ENCODE results near the gene CUL3.

DNA sequence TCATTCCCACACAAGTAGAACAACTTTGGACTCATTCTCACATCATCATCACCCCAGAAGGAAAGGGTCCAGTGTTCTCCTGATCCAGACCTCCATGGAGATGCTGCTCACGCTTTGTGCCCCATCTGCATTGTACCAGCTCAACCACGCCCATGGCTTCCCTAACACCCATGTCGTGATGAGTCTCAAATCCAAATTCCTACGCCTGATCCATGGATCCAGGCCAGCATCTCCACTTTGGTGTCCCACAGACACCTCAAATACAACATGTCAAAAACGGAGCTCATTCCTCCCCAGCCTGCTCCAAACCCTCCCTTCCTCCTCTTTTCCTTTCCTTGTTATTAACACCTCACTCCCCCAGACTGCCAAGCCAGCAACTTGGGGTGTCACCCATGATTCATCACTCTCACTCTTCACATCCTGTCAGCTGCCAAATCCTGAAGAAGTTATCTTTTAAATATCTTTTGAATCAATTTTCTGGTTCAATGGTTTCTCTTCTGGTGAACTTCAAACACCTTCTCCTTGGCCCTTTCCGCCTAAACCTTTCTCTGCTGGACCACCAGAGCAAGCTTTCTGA, 153.1 kb downstream of the CUL3 start:
- no peak for TF ChIP-seq POLR2A (IDR thresholded peaks at IDR 0.05; ENCODE audit: low read length)
- no peak for TF ChIP-seq GATA1 (IDR thresholded peaks at IDR 0.05; ENCODE audit: low read depth, low read length)

All from erythroblast (primary cell).